ENCODE results near the gene XYLT1. TPM values are rescaled to one million over a fixed set of nuclear protein-coding genes. Genes with fewer than 3 reads are reported as not detected.

XYLT1 gene
- total and polyA plus RNA-seq, 9 of the 15 experiments (the other 6 are each of a cell fraction or from before 2014, with no cell fraction given) = 0.03 to 0.09 (median 0.08) TPM; not detected in 6

DNA sequence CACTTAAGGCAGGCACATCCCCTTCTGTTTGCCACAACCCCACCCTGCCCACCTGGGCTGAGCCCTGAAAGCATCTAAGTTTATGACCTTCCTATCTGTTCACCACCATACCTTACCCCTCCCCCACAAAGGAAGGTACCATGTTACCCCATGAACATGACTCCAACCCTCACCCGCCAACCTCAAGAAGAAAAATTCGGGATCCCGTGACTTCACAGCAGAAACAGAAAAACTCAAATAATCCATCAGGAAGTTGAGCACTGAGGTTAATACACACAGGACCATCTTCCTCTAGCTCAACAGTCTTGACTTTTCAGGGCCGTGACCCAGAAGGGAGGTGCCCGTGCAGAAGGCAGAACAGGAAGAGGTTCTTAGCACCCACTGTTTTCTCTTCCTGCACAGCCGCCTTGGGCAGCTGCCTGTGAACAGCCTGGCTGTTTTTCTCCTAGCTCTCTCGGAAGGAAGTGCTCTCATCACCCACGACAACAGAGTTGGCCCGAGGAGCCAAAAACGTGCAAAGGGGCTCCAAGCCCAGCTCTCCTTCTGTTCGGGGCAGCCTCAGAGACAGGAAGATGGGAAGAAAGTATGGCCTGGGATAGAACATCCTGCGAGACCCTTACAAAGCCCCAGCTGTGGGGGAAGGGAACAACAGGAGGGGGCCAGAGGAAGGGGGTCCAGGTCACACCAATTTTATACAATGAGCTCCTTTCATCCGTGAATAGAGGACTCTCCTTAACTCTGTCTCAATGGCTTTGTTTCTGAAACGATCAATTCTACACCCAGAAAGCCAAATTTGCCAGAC is 101.1 kb downstream of the XYLT1 start:
- H3K9me1 ChIP-seq (ENCODE audit: control insufficient read depth, insufficient read depth, low read length) = peaks cover 3% of the 10 kb centered on the region
- H3K4me2 ChIP-seq (ENCODE audit: insufficient read depth, low read length) = no peak overlapping the region
- H2AFZ ChIP-seq (ENCODE audit: low read depth, low read length) = no peak overlapping the region
- intact Hi-C loops (cut with micrococcal nuclease) (no loop called here), in situ Hi-C loops (cut with MboI) (no loop called here)
- no peaks in the 10 kb centered on the region for H3K36me3 ChIP-seq (ENCODE audit: control insufficient read depth, insufficient read depth, low read length)
- H3K9me3 ChIP-seq (replicated peaks; ENCODE audit: control insufficient read depth, insufficient read depth, low read depth, low read length) = no peaks in the 10 kb centered on the region
- H3K4me1 ChIP-seq (replicated peaks in 1 of 2; ENCODE audit: control insufficient read depth in 2 of 2, insufficient read depth in 2 of 2, low read length in 2 of 2) = no peaks in the 10 kb centered on the region
- no peak overlapping the region for H3K27ac ChIP-seq (ENCODE audit: extremely low read depth, low read depth, low read length)
- no peak overlapping the region for H3K9ac ChIP-seq (ENCODE audit: insufficient read depth in 1 of 2, low read depth in 2 of 2, low read length in 2 of 2)
- H3K4me3 ChIP-seq = no peak overlapping the region
- ChIA-PET CTCF (ENCODE audit: low intra/inter-chr PET ratio) (no interaction called here), POLR2A (no interaction called here)
- H4K20me1 ChIP-seq (replicated peaks; ENCODE audit: control insufficient read depth, insufficient read depth, low read length) = peaks cover 3% of the 10 kb centered on the region; the same call in 1 of the 2 replicates
- WGBS (ENCODE audit: insufficient coverage, low coverage, missing lambda C conversion rate) = 2% methylated on average over 14 of the region's 14 CpGs
- no TSS peak for BruUV-seq (replicated peaks)
- ATAC-seq (no peak), FAIRE-seq (no peak), DNase-seq (ENCODE audit: extremely low read depth in 1 of 4, low spot score in 3 of 4) (no peak)
- TF ChIP-seq, protein P1, sequence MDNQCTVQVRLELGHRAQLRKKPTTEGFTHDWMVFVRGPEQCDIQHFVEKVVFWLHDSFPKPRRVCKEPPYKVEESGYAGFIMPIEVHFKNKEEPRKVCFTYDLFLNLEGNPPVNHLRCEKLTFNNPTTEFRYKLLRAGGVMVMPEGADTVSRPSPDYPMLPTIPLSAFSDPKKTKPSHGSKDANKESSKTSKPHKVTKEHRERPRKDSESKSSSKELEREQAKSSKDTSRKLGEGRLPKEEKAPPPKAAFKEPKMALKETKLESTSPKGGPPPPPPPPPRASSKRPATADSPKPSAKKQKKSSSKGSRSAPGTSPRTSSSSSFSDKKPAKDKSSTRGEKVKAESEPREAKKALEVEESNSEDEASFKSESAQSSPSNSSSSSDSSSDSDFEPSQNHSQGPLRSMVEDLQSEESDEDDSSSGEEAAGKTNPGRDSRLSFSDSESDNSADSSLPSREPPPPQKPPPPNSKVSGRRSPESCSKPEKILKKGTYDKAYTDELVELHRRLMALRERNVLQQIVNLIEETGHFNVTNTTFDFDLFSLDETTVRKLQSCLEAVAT (IDR thresholded peaks at IDR 0.05) = no peak
- no peak for TF ChIP-seq BACH1 (tag; IDR thresholded peaks at IDR 0.05)
- TF ChIP-seq SMARCB1 (IDR thresholded peaks at IDR 0.05; ENCODE audit: insufficient read length, low read depth) = no peak
- TF ChIP-seq, protein P2, sequence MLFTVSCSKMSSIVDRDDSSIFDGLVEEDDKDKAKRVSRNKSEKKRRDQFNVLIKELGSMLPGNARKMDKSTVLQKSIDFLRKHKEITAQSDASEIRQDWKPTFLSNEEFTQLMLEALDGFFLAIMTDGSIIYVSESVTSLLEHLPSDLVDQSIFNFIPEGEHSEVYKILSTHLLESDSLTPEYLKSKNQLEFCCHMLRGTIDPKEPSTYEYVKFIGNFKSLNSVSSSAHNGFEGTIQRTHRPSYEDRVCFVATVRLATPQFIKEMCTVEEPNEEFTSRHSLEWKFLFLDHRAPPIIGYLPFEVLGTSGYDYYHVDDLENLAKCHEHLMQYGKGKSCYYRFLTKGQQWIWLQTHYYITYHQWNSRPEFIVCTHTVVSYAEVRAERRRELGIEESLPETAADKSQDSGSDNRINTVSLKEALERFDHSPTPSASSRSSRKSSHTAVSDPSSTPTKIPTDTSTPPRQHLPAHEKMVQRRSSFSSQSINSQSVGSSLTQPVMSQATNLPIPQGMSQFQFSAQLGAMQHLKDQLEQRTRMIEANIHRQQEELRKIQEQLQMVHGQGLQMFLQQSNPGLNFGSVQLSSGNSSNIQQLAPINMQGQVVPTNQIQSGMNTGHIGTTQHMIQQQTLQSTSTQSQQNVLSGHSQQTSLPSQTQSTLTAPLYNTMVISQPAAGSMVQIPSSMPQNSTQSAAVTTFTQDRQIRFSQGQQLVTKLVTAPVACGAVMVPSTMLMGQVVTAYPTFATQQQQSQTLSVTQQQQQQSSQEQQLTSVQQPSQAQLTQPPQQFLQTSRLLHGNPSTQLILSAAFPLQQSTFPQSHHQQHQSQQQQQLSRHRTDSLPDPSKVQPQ (CRISPR knock-in tag; IDR thresholded peaks at IDR 0.05; ENCODE audit: borderline replicate concordance) = no peak
- H3K79me2 ChIP-seq (ENCODE audit: control insufficient read depth, insufficient read depth, low read length) = no peaks in the 10 kb centered on the region
- H3K27me3 ChIP-seq (ENCODE audit: control insufficient read depth in 2 of 2, insufficient read depth in 2 of 2, low read length in 2 of 2) = peaks cover 11 to 43% of the 10 kb centered on the region in 2 experiments; a peak in 4 of 5 replicates

Measured in K562 (cell line).